ENCODE results near the gene C19orf44. TPM values are rescaled to one million over a fixed set of nuclear protein-coding genes. Genes with fewer than 3 reads are reported as not detected.

C19orf44 gene
- total RNA-seq, 1 donor from 2014 or later = 2.9 TPM

DNA sequence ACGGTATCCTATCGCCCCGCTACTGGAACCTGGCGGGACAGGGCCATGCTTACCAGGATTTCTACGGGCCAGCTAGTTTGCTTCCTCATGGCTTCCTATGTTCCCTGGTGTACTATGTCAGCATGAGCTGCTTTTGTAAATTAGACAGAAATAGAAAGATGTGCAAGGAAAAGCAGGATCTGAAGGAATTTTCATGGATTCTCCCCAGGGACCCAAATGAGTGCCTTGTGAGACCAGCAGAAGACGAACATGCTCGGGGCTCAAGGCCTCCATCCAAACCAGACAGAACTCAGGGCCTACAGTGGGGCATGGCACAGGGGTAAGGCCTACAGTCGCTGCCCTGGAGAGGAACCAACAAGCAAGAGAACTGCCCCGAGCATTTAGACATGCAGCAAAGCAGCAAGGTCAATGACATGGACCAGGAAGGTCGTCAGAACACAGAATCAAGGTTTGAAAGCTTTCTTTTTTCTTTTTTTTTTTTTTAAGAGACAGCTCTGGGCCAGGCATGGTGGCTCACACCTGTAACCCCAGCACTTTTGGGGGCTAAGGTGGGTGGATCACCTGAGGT, 41.8 kb upstream of the C19orf44 start:
- no peaks in the 10 kb centered on the region for H3K9me3 ChIP-seq (replicated peaks)
- H3K4me1 ChIP-seq = peaks cover 97% of the 10 kb centered on the region
- no peak overlapping the region for H3K4me3 ChIP-seq
- TF ChIP-seq CTCF (IDR thresholded peaks at IDR 0.05; ENCODE audit: borderline replicate concordance) = no peak
- no peaks in the 10 kb centered on the region for H3K27me3 ChIP-seq (ENCODE audit: low read depth)
- intact Hi-C loops (cut with micrococcal nuclease) = no loop called here
- DNase-seq = no peak
- H3K36me3 ChIP-seq = peaks cover 3% of the 10 kb centered on the region
- H3K27ac ChIP-seq (replicated peaks) = peak overlapping the region; percentile 95

DNA sequence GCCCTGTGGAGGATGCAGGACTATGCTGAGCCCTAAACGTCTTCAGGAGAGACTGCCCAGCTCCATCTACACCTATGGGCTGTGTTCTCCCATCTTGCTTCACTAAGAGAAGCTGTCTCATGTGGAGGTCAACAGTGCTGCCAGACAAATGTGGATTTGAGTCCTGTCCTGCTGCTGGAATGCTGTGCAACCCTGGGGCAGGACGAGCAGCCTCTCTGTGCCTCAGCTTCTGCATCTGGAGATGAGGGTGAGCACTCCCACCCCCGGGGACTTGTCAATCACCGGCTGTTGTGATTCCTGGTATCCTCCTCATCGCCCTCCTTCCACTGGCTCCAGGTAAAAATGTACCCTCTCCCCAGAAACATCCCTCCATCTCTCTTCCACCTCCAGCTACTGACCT, 40.7 kb upstream of the C19orf44 start:
- no peak for DNase-seq
- Histone ChIP-seq H3K27ac (replicated peaks) (peak overlapping the region; percentile 95), H3K36me3 (no peaks in the 10 kb centered on the region), H3K9me3 (replicated peaks) (no peaks in the 10 kb centered on the region), H3K4me3 (no peak overlapping the region), H3K4me1 (peaks cover 98% of the 10 kb centered on the region), H3K27me3 (ENCODE audit: low read depth) (no peaks in the 10 kb centered on the region)
- TF ChIP-seq CTCF (IDR thresholded peaks at IDR 0.05; ENCODE audit: borderline replicate concordance) = no peak
- intact Hi-C loops (cut with micrococcal nuclease) = no loop called here

GRCh38 chr19:16456652-16457194, 39.5 kb upstream of the C19orf44 start:
- Histone ChIP-seq H3K9me3 (replicated peaks) (no peaks in the 10 kb centered on the region), H3K27me3 (ENCODE audit: low read depth) (no peaks in the 10 kb centered on the region), H3K36me3 (no peaks in the 10 kb centered on the region), H3K4me1 (peaks cover 100% of the 10 kb centered on the region), H3K4me3 (peak overlapping the region; percentile 43), H3K27ac (replicated peaks) (peak overlapping the region; percentile 95)
- intact Hi-C loops (cut with micrococcal nuclease) = no loop called here
- TF ChIP-seq CTCF (IDR thresholded peaks at IDR 0.05; ENCODE audit: borderline replicate concordance) = no peak
- DNase-seq = no peak

GRCh38 chr19:16457195-16457953, 38.8 kb upstream of the C19orf44 start:
- H3K4me3 ChIP-seq = peak overlapping the region; percentile 43
- H3K9me3 ChIP-seq (replicated peaks) = no peaks in the 10 kb centered on the region
- no peaks in the 10 kb centered on the region for H3K27me3 ChIP-seq (ENCODE audit: low read depth)
- peaks cover 100% of the 10 kb centered on the region for H3K4me1 ChIP-seq
- H3K36me3 ChIP-seq = no peaks in the 10 kb centered on the region
- peak; percentile 55 for DNase-seq
- H3K27ac ChIP-seq (replicated peaks) = peak overlapping the region; percentile 95
- no peak for TF ChIP-seq CTCF (IDR thresholded peaks at IDR 0.05; ENCODE audit: borderline replicate concordance)
- intact Hi-C loops (cut with micrococcal nuclease) = no loop called here

DNA sequence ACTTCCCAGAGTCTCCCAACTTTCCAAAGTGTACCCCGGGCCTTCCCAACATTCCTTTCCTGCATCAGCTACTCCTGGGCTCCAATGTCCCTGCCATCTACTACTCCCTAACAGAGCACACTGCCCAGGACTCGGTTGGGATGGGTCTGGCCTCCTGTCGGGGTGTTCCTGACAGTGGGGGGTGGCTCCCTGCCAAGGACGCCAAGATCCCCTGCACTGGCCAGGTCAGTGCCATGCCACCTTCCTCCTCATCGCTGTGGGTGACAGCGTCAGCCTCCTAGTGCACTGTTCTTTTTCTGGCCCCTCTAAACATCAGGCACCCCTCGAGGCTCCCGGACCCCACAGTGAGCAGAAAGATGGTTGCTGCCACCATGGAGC, 38.3 kb upstream of the C19orf44 start:
- intact Hi-C loops (cut with micrococcal nuclease) = no loop called here
- Histone ChIP-seq H3K4me1 (peaks cover 100% of the 10 kb centered on the region), H3K4me3 (peak overlapping the region; percentile 43), H3K36me3 (no peaks in the 10 kb centered on the region), H3K27ac (replicated peaks) (peak overlapping the region; percentile 95), H3K9me3 (replicated peaks) (no peaks in the 10 kb centered on the region), H3K27me3 (ENCODE audit: low read depth) (no peaks in the 10 kb centered on the region)
- DNase-seq = peak; percentile 60
- no peak for TF ChIP-seq CTCF (IDR thresholded peaks at IDR 0.05; ENCODE audit: borderline replicate concordance)
